Measurements from ENCODE around the gene VSIR.

The VSIR gene

GRCh38 chr10:71754562-71754961 lies 18.8 kb downstream of the VSIR start:
- H3K4me3 ChIP-seq (ENCODE audit: low read length), result no peak overlapping the region
- H3K27me3 ChIP-seq (ENCODE audit: control insufficient read depth, insufficient read depth, low read length), result no peaks in the 10 kb centered on the region
- no peak overlapping the region for H3K9ac ChIP-seq (ENCODE audit: low read length)
- H3K27ac ChIP-seq (ENCODE audit: low read length), result no peak overlapping the region
- no peaks in the 10 kb centered on the region for H3K9me3 ChIP-seq (ENCODE audit: control insufficient read depth, low read depth, low read length)
- no peaks in the 10 kb centered on the region for H3K36me3 ChIP-seq (ENCODE audit: control insufficient read depth, low read depth, low read length)
- peaks cover 12% of the 10 kb centered on the region for H3K4me1 ChIP-seq (ENCODE audit: control insufficient read depth, low read depth, low read length)

- no peaks in the 10 kb centered on the region for H3K36me3 ChIP-seq (ENCODE audit: control insufficient read depth, low read depth, low read length)
- no peaks in the 10 kb centered on the region for H3K9me3 ChIP-seq (ENCODE audit: control insufficient read depth, low read depth, low read length)
- no peak overlapping the region for H3K9ac ChIP-seq (ENCODE audit: low read length)
- peaks cover 12% of the 10 kb centered on the region for H3K4me1 ChIP-seq (ENCODE audit: control insufficient read depth, low read depth, low read length)
- H3K27me3 ChIP-seq (ENCODE audit: control insufficient read depth, insufficient read depth, low read length), result no peaks in the 10 kb centered on the region
- no peak overlapping the region for H3K4me3 ChIP-seq (ENCODE audit: low read length)
- no peak overlapping the region for H3K27ac ChIP-seq (ENCODE audit: low read length)
Measured at GRCh38 chr10:71753960-71754505, 19.3 kb downstream of the VSIR start.

- Histone ChIP-seq H3K9ac (ENCODE audit: low read length) (no peak overlapping the region), H3K4me1 (ENCODE audit: control insufficient read depth, low read depth, low read length) (peaks cover 13% of the 10 kb centered on the region), H3K27ac (ENCODE audit: low read length) (no peak overlapping the region), H3K27me3 (ENCODE audit: control insufficient read depth, insufficient read depth, low read length) (no peaks in the 10 kb centered on the region), H3K36me3 (ENCODE audit: control insufficient read depth, low read depth, low read length) (no peaks in the 10 kb centered on the region), H3K4me3 (ENCODE audit: low read length) (no peak overlapping the region), H3K9me3 (ENCODE audit: control insufficient read depth, low read depth, low read length) (no peaks in the 10 kb centered on the region)
Measured at GRCh38 chr10:71753091-71753959, 20.0 kb downstream of the VSIR start.

DNA sequence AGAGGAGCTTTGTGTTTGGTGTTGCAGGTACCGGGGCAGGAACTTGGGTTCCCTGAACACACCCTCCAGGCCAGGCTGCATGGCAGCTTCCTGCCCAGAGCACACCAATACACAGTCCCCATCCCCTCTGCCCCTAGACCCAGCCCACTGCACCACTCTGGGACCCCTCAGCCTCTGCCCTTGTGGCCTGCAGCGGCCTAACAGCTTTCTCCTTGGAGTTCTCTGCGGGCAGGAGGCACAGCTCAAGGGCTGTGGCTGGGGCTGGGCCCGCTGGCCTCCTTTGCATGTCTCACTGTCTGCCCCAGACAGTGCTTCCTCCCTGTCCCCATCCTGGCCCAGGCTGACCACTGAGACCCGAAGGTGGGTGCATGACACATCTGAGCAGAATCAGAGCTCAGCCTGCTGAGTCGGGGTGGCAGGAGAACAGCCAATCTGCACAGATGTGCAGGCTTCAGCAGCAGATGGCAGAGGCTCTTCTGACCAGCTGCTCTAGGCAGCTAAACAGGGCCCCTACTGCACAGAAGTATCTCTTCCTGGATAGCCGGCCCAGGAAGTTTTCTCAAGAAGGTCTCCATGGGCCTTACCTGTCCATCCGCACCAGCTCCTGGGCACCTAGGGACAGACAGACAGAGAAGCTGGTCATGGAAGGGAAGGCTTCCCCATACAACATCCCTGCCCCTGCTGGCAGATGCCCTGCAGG lies 20.8 kb downstream of the VSIR start:
- Histone ChIP-seq H3K9me3 (ENCODE audit: control insufficient read depth, low read depth, low read length) (no peaks in the 10 kb centered on the region), H3K27ac (ENCODE audit: low read length) (no peak overlapping the region), H3K9ac (ENCODE audit: low read length) (no peak overlapping the region), H3K36me3 (ENCODE audit: control insufficient read depth, low read depth, low read length) (no peaks in the 10 kb centered on the region), H3K27me3 (ENCODE audit: control insufficient read depth, insufficient read depth, low read length) (no peaks in the 10 kb centered on the region), H3K4me3 (ENCODE audit: low read length) (no peak overlapping the region), H3K4me1 (ENCODE audit: control insufficient read depth, low read depth, low read length) (peaks cover 13% of the 10 kb centered on the region)

DNA sequence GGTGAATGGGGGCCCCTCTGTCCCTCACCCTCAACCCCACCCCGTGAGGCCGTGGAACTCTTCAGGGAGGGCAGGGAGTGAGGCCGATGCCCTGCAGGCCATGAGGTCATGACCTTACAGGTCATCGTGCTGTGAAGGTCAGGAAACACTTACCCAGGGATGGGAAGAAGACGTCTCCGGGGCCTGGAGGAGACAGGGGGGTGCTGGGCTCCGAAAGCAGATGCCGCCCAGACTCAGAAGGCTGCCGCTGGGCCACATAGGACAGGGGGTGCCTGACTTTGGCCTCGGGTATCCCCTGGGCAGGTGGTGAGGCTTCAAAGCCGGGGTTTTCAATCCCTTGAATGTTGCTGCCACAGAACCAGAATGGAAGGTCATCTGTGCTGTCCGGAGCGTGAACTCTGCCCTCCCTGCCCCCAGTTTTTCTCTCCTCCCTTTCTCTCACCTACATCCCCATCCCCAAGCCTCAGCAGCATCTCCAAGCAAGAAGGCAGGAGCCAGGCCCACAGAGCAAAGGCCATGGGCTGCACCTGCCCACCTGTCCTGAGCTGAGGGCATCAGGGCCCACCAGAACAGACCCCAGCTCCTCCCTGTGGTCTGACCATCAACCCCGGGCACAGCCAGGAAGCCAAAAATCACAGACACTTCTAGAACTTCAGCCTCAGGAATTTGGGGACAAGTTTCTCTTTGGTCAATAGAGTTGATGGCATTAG lies 21.6 kb downstream of the VSIR start:
- Histone ChIP-seq H3K36me3 (ENCODE audit: control insufficient read depth, low read depth, low read length) (no peaks in the 10 kb centered on the region), H3K27me3 (ENCODE audit: control insufficient read depth, insufficient read depth, low read length) (no peaks in the 10 kb centered on the region), H3K4me1 (ENCODE audit: control insufficient read depth, low read depth, low read length) (peaks cover 8% of the 10 kb centered on the region), H3K27ac (ENCODE audit: low read length) (no peak overlapping the region), H3K4me3 (ENCODE audit: low read length) (no peak overlapping the region), H3K9ac (ENCODE audit: low read length) (no peak overlapping the region), H3K9me3 (ENCODE audit: control insufficient read depth, low read depth, low read length) (no peaks in the 10 kb centered on the region)

- Histone ChIP-seq H3K27ac (ENCODE audit: low read length) (no peak overlapping the region), H3K27me3 (ENCODE audit: control insufficient read depth, insufficient read depth, low read length) (no peaks in the 10 kb centered on the region), H3K36me3 (ENCODE audit: control insufficient read depth, low read depth, low read length) (no peaks in the 10 kb centered on the region), H3K4me3 (ENCODE audit: low read length) (no peak overlapping the region), H3K9me3 (ENCODE audit: control insufficient read depth, low read depth, low read length) (no peaks in the 10 kb centered on the region), H3K4me1 (ENCODE audit: control insufficient read depth, low read depth, low read length) (peaks cover 12% of the 10 kb centered on the region), H3K9ac (ENCODE audit: low read length) (no peak overlapping the region)
Measured at GRCh38 chr10:71750986-71751385, 22.3 kb downstream of the VSIR start.

- H3K9ac ChIP-seq (ENCODE audit: low read length), result no peak overlapping the region
- no peak overlapping the region for H3K4me3 ChIP-seq (ENCODE audit: low read length)
- peaks cover 12% of the 10 kb centered on the region for H3K4me1 ChIP-seq (ENCODE audit: control insufficient read depth, low read depth, low read length)
- no peaks in the 10 kb centered on the region for H3K36me3 ChIP-seq (ENCODE audit: control insufficient read depth, low read depth, low read length)
- no peaks in the 10 kb centered on the region for H3K27me3 ChIP-seq (ENCODE audit: control insufficient read depth, insufficient read depth, low read length)
- H3K27ac ChIP-seq (ENCODE audit: low read length), result no peak overlapping the region
- no peaks in the 10 kb centered on the region for H3K9me3 ChIP-seq (ENCODE audit: control insufficient read depth, low read depth, low read length)
Measured at GRCh38 chr10:71750124-71750841, 23.0 kb downstream of the VSIR start.

GRCh38 chr10:71749396-71749795 lies 23.9 kb downstream of the VSIR start:
- Histone ChIP-seq H3K27me3 (ENCODE audit: control insufficient read depth, insufficient read depth, low read length) (no peaks in the 10 kb centered on the region), H3K4me1 (ENCODE audit: control insufficient read depth, low read depth, low read length) (peaks cover 12% of the 10 kb centered on the region), H3K27ac (ENCODE audit: low read length) (no peak overlapping the region), H3K36me3 (ENCODE audit: control insufficient read depth, low read depth, low read length) (no peaks in the 10 kb centered on the region), H3K9ac (ENCODE audit: low read length) (no peak overlapping the region), H3K9me3 (ENCODE audit: control insufficient read depth, low read depth, low read length) (no peaks in the 10 kb centered on the region), H3K4me3 (ENCODE audit: low read length) (no peak overlapping the region)

- H3K36me3 ChIP-seq (ENCODE audit: control insufficient read depth, low read depth, low read length), result no peaks in the 10 kb centered on the region
- no peak overlapping the region for H3K4me3 ChIP-seq (ENCODE audit: low read length)
- H3K4me1 ChIP-seq (ENCODE audit: control insufficient read depth, low read depth, low read length), result peaks cover 12% of the 10 kb centered on the region
- no peaks in the 10 kb centered on the region for H3K27me3 ChIP-seq (ENCODE audit: control insufficient read depth, insufficient read depth, low read length)
- no peak overlapping the region for H3K27ac ChIP-seq (ENCODE audit: low read length)
- no peak overlapping the region for H3K9ac ChIP-seq (ENCODE audit: low read length)
- no peaks in the 10 kb centered on the region for H3K9me3 ChIP-seq (ENCODE audit: control insufficient read depth, low read depth, low read length)
Measured at GRCh38 chr10:71748671-71749191, 24.6 kb downstream of the VSIR start.

DNA sequence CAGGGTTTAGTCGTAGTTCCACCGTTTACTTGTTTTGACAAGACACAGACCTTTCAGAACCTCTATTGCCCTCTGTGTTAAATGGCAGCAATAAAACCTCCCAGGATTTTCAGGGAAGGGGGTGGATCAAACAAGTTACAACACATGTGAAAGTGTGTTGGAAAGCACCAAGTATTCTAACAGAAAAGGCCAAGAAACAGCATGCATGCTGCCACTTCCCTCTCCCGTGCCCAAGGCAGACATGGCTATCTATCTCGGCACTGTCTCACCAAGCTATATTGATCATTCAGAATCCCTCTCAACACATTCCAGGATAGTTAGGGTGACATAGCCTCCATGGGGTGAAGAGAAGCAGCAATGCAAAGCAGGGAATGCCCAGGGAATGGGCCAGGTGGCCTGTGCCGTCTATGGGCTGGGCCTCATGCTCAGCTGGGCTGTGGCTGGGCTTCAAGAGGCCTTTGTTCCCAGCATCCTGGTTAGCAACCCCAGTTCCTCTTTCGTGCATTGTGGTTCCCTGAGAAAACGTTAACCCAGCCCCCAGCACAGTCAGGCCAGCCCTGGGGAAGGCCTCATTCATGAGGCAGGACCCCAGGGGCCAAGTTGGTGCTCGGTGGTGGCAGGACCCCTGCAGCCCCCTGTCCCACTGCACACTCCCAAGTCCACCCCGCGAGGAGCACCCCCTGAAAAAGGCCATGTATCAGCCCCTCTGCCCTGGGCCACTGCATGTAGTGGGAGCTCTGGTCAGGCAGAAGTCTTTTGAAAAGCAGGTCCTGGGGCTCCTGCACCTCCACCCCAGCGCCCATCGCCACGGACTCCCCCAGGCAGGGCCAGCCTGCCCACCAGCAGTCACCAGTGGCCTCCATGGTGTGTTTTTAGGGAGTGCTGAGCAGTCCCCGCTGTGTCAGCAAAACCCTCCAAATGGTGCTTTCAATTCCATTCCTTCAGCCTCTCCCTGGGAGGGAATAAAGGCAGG lies 25.5 kb downstream of the VSIR start:
- H3K4me3 ChIP-seq (ENCODE audit: low read length), result no peak overlapping the region
- no peaks in the 10 kb centered on the region for H3K9me3 ChIP-seq (ENCODE audit: control insufficient read depth, low read depth, low read length)
- H3K36me3 ChIP-seq (ENCODE audit: control insufficient read depth, low read depth, low read length), result no peaks in the 10 kb centered on the region
- no peak overlapping the region for H3K9ac ChIP-seq (ENCODE audit: low read length)
- H3K27ac ChIP-seq (ENCODE audit: low read length), result no peak overlapping the region
- H3K27me3 ChIP-seq (ENCODE audit: control insufficient read depth, insufficient read depth, low read length), result no peaks in the 10 kb centered on the region
- peaks cover 12% of the 10 kb centered on the region for H3K4me1 ChIP-seq (ENCODE audit: control insufficient read depth, low read depth, low read length)

Measured in iPS-18a (cell line).